ENCODE results near the gene CSNK1A1L.
A peak's percentile ranks its signal among the peaks of the same experiment; 100 is the strongest.

Gene CSNK1A1L

DNA sequence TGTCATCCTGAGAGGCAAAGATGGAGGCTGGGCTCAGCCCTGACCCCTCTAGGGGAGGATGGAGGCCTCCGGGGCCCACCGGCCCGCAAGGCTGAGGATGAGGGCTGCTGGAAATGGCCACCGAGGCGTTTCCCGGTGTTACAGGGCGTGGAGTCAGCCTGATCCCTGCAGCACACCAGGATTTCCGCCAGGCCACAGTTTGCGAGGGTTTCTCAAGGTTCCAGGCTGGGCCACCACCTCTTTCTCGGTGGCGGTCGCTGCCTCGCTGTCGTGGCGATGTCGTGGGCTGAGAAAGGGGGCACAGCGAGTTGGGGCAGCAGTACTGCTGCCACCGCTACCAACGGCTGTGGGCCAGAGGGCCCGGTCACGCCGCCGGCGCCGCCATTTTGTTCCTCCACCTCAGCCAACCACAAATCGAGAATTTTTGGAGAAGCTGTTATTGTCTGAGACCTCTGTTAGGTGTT, at the start of gene CSNK1A1L:
Gene CSNK1A1L (minus strand): TSS at position 414 of the 464 bp plus-strand sequence. CDS start 408 bp downstream, at position 6.
- no peak for DNase-seq (ENCODE audit: low spot score)

DNA sequence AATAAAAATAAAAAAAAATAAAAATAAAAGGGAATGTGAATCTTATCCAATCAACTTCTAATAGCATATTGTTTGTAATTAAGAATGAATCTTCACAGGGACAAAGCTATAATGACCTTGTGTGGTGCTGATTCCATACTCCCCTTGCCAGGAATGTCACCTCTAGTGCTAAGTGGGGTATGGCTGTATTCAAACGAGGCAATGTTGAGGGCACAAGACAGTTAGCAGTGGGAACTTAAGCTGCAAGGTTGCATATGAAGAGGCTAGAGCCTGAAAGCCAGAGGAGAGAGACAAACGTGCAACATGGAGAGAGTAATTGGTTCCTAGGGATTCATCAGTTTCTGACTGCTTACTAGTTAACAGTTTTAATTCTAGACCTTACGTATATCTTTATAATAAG, 43.9 kb upstream of the CSNK1A1L start:
- no peak for DNase-seq (ENCODE audit: low spot score)

DNA sequence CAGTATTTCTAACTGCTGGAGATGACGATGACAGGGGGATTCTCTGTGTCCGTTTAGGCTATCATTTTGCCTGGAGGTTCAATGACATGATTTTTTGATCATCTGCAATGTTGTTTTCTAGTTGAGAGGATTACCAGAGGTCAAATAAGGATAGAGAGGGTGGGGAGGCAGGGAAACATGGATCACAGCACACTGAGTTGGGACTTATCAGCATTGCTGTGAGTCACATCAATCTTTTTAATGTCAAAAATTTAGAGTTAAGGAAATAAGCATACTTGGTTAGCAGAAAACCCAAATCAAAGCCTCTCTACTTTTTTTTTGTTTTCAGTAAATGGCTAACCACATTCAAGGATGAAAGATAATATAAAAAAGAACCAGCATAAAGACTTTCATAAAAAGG, 43.0 kb upstream of the CSNK1A1L start:
- no peak for DNase-seq (ENCODE audit: low spot score)

DNA sequence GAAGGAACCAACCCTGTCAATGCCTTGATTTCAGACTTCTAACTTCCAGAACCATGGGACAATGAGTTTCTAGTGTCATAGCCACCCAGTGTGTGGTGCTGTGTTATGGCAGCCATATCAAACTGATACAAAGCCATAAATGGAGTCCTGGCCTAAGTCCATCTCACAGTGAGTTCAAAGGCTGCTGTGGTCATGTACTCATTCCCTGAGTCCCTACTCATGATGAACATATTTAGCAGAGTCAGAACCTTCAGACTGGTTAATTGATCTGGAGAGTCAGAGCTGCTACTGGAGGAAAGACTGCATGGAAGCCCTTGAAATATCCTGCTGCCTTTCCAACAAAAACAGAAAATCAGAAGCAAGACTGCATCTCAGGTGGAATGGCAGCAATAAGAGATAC, 39.2 kb upstream of the CSNK1A1L start:
- DNase-seq (ENCODE audit: low spot score): no peak

- DNase-seq (ENCODE audit: low spot score): no peak
Observed at GRCh38 chr13:37143911-37144310, 38.4 kb upstream of the CSNK1A1L start.

DNA sequence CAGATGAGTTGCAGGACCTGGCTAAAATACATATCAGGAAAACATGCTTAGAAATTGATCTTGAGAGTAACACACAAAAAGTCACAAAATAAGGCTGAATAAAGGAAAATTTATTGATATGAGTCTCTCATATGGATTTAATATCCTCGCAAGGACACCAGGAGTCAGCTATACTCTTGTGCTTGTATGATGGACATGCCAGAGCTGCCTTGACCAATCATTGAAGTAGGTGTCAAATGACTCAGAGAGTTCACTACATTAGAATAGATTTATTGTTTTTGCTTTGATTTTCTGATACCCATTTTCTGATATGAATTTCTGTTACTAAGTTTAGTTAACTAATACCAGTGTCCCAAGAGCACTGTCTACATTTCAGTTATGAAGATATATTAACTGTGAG, 37.4 kb upstream of the CSNK1A1L start:
- no peak for DNase-seq (ENCODE audit: low spot score)

- DNase-seq (ENCODE audit: low spot score): no peak
Observed at GRCh38 chr13:37141011-37141410, 35.5 kb upstream of the CSNK1A1L start.

- DNase-seq (ENCODE audit: low spot score): no peak
Observed at GRCh38 chr13:37139356-37139755, 33.9 kb upstream of the CSNK1A1L start.

GRCh38 chr13:37138926-37139325, 33.5 kb upstream of the CSNK1A1L start:
- DNase-seq (ENCODE audit: low spot score): no peak

DNA sequence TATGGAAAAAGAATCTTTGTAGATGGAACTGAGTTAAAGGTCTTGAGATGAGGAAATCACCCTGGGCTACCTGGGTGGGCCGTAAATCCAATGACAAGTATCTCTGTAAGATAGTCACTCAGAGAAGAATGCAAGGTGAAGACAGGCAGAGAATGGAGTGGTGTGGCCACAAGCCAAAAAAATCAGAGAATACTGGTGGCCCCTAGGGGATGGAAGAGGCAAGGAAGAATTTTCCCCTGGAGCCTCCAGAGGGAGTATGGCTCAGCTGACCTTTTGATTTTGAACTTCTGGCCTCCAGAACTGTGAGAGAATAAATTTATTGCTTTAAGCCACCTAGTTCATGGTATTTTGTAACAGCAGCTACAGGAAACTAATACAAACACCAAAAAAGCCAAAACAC, 32.7 kb upstream of the CSNK1A1L start:
- DNase-seq (ENCODE audit: low spot score): peak; percentile 3

DNA sequence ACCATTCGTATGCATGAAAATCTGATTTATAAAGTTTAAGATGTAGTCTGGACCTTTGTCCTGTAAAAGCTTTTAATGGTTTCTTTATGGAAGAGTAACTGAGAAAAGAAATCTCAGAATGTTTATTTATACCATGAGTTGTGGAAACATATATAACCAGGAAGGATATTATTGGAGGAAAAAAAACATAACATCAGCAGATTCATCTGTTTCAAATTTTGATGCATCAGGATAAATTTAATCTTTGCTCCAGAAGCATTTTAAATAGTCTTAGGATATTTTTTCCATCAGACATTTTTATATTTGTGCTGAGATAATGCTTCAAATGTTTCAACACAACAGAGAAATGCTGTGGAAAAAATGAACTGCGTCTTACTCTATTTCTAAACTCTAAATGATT, 31.2 kb upstream of the CSNK1A1L start:
- no peak for DNase-seq (ENCODE audit: low spot score)

DNA sequence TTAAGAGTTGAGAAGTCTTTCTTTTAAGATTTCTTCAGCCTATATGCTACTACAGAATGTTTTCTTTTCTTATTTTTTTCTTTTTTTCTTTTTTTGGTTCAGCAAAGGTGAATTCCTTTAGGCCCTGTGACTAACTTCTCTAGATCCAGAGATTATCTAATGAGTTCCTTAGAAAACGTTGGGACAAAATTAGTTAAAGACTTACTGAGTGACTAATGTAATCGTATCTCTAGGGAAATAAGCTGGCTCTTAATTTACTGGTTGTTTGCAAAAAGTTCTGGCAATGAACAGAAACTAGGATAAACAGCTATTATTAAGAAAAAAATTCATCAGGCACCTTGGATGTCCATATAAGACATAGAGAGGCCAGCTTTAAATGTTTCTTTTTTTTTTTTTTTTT, 30.7 kb upstream of the CSNK1A1L start:
- peak; percentile 7 for DNase-seq (ENCODE audit: low spot score)

- no peak for DNase-seq (ENCODE audit: low spot score)
Observed at GRCh38 chr13:37134411-37135041, 29.1 kb upstream of the CSNK1A1L start.

GRCh38 chr13:37132211-37132610, 26.7 kb upstream of the CSNK1A1L start:
- no peak for DNase-seq (ENCODE audit: low spot score)

DNA sequence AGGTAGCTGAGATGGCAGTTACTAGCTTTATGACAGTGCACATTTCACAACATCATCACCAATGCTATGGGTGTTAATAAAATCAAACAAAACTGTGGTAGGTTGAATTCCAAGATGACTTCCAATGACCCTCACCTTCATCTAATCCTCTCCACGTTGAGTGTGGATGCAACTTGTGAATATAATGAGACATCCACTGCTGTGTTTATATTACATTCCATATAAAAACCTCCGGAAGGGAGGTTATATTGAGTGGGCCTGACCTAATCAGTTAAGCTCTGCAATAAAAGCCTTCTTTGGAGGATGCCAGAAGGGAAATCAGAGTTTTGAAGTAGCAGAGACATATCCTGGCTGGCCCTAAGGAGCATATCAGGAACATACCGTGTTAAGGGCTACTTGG, 25.6 kb upstream of the CSNK1A1L start:
- no peak for DNase-seq (ENCODE audit: low spot score)

- no peak for DNase-seq (ENCODE audit: low spot score)
Observed at GRCh38 chr13:37129866-37130265, 24.4 kb upstream of the CSNK1A1L start.

DNA sequence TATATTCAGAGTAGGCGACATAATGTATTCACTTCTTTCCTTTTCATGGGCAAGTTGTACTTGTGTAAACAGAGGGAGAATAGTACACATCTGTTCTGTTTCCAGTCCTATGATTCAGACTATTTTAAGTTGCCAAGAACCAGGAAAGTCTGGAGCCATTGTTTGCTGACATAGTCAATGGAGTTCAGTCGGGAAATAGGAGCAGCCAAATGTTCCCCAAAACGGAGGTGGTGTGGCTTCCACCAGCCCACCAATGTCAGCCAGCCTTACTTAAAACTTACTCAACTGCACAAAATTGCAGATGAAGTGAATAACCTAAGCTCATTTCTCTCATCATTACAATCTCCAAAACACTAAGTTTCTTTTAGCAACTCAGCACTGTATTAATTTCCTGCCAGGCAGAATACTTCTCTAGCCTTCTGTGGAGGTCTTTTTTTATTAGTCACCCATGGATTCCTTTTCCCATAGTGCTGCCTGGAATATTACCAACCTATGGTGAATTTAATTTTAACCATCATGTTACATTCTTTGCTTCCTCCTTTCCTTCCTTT, 22.3 kb upstream of the CSNK1A1L start:
- no peak for DNase-seq (ENCODE audit: low spot score)

- no peak for DNase-seq (ENCODE audit: low spot score)
Observed at GRCh38 chr13:37123337-37123736, 17.9 kb upstream of the CSNK1A1L start.

DNA sequence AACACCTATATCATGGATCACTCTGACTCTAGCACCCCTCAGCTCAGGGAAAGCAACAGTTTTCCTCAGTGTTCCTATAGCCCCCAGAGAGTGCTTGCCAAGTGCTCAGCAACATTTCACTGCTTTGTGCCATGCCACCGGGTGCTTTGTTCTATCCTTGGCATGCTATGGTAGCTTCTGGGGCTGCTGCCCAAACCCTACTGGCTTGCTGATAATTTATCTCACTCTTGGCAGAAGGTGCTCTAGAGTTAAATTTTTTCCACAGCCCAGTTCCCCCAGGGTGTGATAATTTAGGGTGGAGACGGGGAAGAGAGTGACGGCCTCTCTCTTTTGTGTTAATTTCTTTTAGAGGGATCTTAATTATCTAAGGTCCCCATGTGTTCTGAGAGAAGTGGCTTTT, 12.6 kb upstream of the CSNK1A1L start:
- no peak for DNase-seq (ENCODE audit: low spot score)

GRCh38 chr13:37114250-37114649, 8.8 kb upstream of the CSNK1A1L start:
- DNase-seq (ENCODE audit: low spot score): no peak

GRCh38 chr13:37113534-37113933, 8.1 kb upstream of the CSNK1A1L start:
- no peak for DNase-seq (ENCODE audit: low spot score)

GRCh38 chr13:37109051-37109678, 3.7 kb upstream of the CSNK1A1L start:
- peak; percentile 34 for DNase-seq (ENCODE audit: low spot score)

DNA sequence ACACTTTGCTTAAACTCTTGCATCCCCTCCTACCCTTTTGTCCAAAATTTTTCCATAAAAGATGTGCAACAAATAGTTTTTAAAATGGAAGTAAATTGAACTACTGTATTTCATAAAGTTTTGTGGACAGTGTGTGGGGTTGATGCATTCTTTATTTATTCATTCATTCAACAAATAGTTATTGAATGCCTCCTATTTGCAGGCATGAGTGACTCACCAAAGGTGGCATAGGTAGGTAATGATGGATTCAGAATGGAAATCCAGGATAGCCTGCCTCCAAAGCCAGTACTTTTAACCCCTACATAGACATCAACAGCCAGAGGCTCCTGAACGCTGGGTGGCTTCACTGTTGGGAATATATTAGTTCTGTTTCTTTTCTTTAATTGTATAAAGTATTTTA, 2.4 kb upstream of the CSNK1A1L start:
- DNase-seq (ENCODE audit: low spot score): no peak

DNA sequence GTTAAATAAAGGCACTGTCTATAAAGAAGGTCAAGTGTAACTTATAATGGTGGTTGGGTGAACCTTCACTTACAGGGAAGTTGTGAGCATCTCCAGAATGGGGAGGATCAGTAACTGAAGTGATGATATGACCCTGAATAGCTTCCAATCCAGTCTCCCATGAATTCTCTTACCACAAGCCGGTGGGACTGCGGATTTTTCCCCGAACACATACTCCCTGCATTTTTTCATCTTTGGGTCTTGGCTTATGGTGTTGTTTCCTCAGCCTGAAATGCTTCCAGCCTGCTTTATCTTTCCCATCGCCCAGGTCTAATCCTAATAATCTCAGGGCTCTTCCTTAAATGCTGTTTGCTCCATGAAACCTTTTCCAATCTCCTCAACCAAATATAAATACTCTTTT, 2.0 kb upstream of the CSNK1A1L start:
- no peak for DNase-seq (ENCODE audit: low spot score)
